ENCODE results near the gene RNF144B. TPM values are rescaled to one million over a fixed set of nuclear protein-coding genes. Genes with fewer than 3 reads are reported as not detected.

Gene RNF144B
- 142 and 179 TPM in 2 replicates for total RNA-seq

GRCh38 chr6:18387061-18387721 lies at the start of gene RNF144B:
RNF144B (plus strand) TSS chr6:18387350; CDS start chr6:18399535, 12,185 bp downstream.

Other genes with a start within 250 kb of the RNF144B start
- gene TPMT, start 232.3 kb upstream of the RNF144B start, total RNA-seq, result 18.5 and 27.3 TPM in 2 replicates
- gene KDM1B, start 231.9 kb upstream of the RNF144B start, total RNA-seq, result 30.8 and 47.6 TPM in 2 replicates
- gene DEK, start 122.8 kb upstream of the RNF144B start, total RNA-seq, result 54.3 and 95.7 TPM in 2 replicates